GM12892 (cell line): ENCODE results near the gene SLC44A1.

Source experiments
- DNase-seq: peaks from one replicate; pipeline ENCODE4 v3.0.0; 2011; ENCODE audit not compliant: insufficient read length
- FAIRE-seq: peaks from 2 replicates; lab custom pipeline; 2011; peaks lifted over from hg19 to GRCh38; lab: Jason Lieb, UNC
- POLR2A ChIP-seq: IDR thresholded peaks from 2 replicates; pipeline ENCODE4 v1.6.1; 2011; ENCODE audit warnings: low read depth, low read length, control low read depth
- POLR2AphosphoS5 ChIP-seq: IDR thresholded peaks from 2 replicates; pipeline ENCODE4 v1.6.1; 2011; ENCODE audit warnings: low read depth, low read length, control low read depth
- TAF1 ChIP-seq: IDR thresholded peaks from 2 replicates; pipeline ENCODE4 v1.6.1; 2011; ENCODE audit warnings: low read depth, mild to moderate bottlenecking, control low read depth, low read length, borderline replicate concordance

Gene SLC44A1

DNA sequence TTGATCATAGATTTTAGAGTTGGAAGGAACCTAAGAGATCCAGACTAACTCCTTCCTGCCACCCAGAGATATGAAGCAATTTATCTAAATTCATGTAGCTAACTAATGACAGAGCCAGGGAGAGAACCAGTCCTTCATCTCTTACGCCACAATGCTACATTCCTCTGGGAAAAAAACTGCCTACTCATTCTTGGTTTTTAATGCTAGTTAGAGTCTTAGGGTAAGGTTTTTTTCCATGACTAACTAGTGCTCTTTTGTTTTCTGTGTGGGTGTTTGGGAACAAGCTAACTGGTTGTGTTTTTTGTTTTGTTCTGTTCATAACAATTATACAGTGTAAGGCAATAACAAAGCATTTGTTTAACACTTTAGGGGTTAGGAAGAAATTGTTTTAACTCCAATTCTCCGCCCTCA, 52.4 kb downstream of the SLC44A1 start:
- DNase-seq (no peak), FAIRE-seq (no peak)
- TF ChIP-seq POLR2A: no peak
- TF ChIP-seq POLR2AphosphoS5: no peak
- no peak for TF ChIP-seq TAF1

GRCh38 chr9:105297442-105298075, 53.1 kb downstream of the SLC44A1 start:
- no peak for TF ChIP-seq POLR2AphosphoS5
- TF ChIP-seq POLR2A: no peak
- no peak for TF ChIP-seq TAF1
- FAIRE-seq (no peak), DNase-seq (no peak)

GRCh38 chr9:105299190-105299854, 54.9 kb downstream of the SLC44A1 start:
- TF ChIP-seq POLR2A: no peak
- no peak for TF ChIP-seq POLR2AphosphoS5
- TF ChIP-seq TAF1: no peak
- FAIRE-seq (no peak), DNase-seq (no peak)

- FAIRE-seq (no peak), DNase-seq (no peak)
- TF ChIP-seq TAF1: no peak
- TF ChIP-seq POLR2A: no peak
- no peak for TF ChIP-seq POLR2AphosphoS5
Measured at GRCh38 chr9:105302728-105303127, 58.3 kb downstream of the SLC44A1 start.

DNA sequence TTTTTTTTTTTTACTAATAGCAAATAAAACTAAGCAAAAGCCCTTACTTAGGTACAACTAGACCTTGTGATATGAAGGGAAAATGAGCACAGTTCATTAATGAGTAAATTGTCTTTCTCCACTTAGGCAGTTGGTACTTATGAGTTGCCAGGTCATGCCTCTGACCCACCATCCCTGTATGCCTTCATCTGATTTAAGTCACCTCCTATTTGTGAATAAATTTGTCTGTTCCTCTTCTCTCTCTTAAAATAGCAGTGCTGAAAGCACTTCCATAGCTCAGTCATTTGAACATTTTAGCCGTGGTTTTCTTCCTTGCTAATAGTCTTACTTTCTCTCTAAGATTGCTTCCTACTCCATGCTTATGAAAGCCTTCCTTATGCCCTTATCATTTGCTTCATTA, 61.4 kb downstream of the SLC44A1 start:
- no peak for DNase-seq
- TF ChIP-seq POLR2A (no peak), TAF1 (no peak)

DNA sequence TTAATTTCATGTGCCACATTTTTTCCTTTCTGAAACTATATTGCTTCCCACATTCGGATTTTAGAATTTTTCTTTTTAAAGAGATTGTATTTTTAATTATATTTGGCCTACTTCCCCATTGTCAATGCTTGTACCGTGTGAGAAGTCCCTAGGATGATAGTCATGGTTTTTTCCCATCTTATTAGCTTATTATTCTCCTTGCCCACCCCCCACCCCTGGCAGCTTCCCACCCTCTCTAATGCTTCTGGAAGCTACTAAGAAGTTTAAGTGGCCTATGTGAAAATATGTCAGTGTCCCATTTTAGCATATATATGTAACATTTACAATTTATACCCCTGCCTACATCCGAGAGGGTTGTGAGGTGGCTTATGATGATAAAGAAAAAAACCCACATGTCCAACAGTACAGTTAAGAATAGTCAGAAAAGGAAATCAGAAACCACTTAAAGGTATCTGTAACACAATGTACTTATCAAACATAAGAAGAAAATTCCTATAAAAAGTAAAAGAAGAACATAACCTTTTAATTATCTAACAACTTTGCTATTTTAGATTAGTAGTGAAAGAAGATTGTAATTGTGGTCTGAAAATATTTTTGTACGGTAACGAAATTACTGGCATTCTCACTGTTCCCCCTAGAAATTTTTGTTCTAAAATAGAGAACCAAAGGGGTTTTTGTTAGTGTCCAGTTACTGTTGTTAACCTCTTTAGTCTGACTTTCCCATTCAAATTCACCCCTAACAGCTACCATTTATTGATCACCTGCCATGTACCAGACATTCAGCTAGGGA, 62.1 kb downstream of the SLC44A1 start:
- DNase-seq (no peak), FAIRE-seq (peak; percentile 30)
- TF ChIP-seq POLR2AphosphoS5 (no peak), POLR2A (no peak), TAF1 (no peak)

More for the DNA sequence above, 61.4 kb downstream of the SLC44A1 start:
- FAIRE-seq: no peak

DNA sequence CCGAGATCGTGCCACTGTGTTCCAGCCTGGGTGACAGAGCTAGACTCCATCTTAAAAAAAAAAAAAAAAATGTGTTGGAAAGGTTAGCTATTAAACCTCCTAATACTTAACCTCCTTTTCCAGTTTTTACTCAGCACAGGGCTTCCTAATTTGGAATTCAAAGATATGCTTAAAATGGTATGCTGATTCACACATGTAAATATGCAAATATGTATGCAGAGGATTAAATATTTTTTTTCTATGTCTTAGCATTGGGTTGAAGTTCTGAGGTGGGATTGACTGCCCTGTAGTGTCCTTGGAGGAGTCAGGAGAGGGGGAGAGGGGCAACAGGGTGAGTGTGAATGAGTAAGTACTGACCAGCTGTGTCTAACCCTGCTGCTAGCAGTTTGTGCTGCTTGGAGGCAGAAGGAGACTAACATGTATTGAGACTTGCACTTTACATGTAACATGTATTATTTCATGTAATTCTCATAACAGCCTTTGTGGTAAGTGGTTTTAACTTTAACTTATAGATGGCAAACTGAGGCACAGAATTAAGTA, 63.2 kb downstream of the SLC44A1 start:
- no peak for DNase-seq
- TF ChIP-seq POLR2A: no peak
- TF ChIP-seq TAF1: no peak
- TF ChIP-seq POLR2AphosphoS5: no peak
- FAIRE-seq: no peak

DNA sequence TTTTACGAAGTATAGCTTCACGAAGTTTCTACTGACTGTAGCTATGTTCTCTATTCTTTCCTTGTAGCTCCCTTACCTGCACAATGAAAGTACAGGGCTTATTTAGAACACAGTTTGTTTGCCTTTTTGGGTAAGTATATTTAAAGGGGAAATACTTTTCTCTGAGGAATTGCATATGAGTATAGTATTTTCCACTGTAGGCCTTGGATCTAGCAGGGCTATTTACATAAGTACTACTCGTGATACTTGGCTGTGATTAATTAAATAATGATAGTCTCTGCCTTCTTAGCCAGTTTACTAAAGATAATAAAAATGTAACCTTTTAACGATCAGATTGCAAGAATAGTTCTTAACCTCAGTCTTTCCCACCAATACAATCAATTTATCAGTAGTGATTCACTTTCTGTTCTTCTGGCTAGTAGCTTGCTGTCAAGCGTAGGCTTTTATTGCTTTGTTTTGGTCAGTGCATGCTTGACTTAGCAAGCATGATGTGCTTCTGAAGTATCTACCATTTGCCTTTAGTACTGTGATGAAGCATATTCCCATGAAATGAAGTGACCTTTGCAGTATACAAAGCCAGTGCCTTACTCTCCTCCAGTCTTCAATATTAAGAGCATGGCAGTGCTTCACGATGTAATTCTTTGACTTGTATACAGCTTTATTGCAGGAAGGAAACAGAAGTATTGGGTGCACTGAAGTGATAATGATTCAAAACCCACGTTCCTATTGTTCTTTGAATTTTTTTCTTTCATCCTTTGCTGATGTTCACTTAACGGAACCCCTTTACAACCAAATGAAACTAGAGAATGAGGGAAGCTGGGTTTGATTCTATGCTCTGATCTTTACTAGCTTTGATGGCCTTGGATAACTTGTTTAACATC, 64.2 kb downstream of the SLC44A1 start:
- FAIRE-seq (peak; percentile 46), DNase-seq (no peak)
- no peak for TF ChIP-seq POLR2AphosphoS5
- no peak for TF ChIP-seq TAF1
- TF ChIP-seq POLR2A: no peak

DNA sequence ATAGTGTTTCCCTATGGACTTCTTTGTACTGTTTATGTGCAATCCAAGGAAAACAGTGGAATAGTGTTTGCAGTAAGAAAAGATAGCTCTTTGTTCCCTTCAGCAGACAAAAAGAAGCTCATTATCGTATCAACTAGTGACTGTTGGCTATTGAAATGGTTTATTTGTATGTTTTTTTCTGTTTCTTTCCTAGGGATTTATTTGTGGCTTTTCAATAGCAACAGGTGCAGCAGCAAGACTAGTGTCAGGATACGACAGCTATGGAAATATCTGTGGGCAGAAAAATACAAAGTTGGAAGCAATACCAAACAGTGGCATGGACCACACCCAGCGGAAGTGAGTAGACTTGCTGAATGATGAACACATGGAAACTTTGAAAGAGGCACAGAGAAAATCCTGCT, 65.1 kb downstream of the SLC44A1 start:
- no peak for FAIRE-seq
- TF ChIP-seq POLR2AphosphoS5: no peak
- no peak for TF ChIP-seq TAF1
- TF ChIP-seq POLR2A: no peak
- DNase-seq: no peak

GRCh38 chr9:105311306-105311705, 66.9 kb downstream of the SLC44A1 start:
- FAIRE-seq: no peak
- TF ChIP-seq POLR2AphosphoS5 (no peak), TAF1 (no peak), POLR2A (no peak)
- DNase-seq: no peak
